ENCODE results near the gene TMEM86B.

Gene TMEM86B

DNA sequence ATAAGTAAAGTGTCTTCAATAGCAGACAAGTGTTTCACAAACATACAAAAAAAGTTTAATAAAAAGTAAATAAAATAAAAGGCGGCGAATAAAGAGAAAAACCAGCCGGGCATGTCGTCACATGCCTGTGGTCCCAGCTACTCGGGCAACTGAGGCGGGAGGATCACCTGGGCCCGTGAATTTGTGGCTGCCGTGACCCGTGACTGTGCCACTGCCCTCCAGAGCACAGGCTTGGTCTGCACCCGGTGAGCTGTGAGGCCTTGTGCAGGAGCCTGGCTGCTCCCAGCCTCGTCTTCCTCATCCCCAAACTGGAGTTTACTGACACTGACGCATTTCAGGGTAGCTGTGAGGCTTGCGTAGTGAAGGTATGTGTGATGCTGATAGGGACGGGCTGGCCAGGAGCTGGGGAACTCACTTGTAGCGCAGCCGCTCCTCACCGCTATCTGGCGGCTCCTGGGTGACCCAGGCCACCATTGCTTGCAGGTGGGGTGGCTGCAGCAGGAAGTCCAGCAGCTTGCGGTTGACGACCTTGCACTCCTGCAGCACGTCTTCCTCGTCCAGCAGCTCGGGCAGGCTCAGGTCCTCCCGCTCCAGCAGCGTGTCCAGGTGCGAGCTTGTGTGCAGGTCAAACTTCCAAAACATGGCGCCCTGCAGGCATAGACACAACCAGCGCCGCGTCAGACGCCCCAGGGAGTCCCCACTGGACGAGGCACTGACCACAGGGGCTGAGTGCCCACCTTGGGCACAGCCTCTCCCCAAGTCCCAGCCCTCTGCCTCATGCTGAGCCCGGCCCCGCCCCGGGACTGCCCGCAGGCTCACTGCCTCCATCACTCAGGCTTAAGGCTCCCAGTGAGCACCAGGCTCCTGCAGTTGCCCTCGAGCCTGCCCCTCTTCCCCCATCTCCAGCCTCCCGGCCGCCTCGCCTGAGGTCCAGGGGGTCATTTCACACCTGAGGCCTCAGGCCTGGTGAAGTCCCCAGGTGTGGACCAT lies 18.2 kb upstream of the TMEM86B start:
- Histone ChIP-seq H3K4me1 (ENCODE audit: control insufficient read depth in 1 of 2, insufficient read depth in 2 of 2, low read length in 2 of 2) (peaks cover 0 to 26% of the 10 kb centered on the region in 2 donors), H3K4me3 (ENCODE audit: low read depth in 1 of 2, low read length in 2 of 2) (no peak overlapping the region), H3K27ac (ENCODE audit: low read length) (no peak overlapping the region), H3K9me3 (ENCODE audit: control insufficient read depth in 1 of 2, low read length in 2 of 2) (no peaks in the 10 kb centered on the region), H3K27me3 (ENCODE audit: low read depth, low read length) (no peaks in the 10 kb centered on the region), H3K36me3 (ENCODE audit: control insufficient read depth in 1 of 2, insufficient read depth in 2 of 2, low read length in 2 of 2) (peaks cover 27 to 54% of the 10 kb centered on the region in 2 donors)

GRCh38 chr19:55245236-55245904 lies 16.8 kb upstream of the TMEM86B start:
- Histone ChIP-seq H3K36me3 (ENCODE audit: control insufficient read depth in 1 of 2, insufficient read depth in 2 of 2, low read length in 2 of 2) (peaks cover 37 to 67% of the 10 kb centered on the region in 2 donors), H3K9me3 (ENCODE audit: control insufficient read depth in 1 of 2, low read length in 2 of 2) (no peaks in the 10 kb centered on the region), H3K27ac (ENCODE audit: low read length) (no peak overlapping the region), H3K4me1 (ENCODE audit: control insufficient read depth in 1 of 2, insufficient read depth in 2 of 2, low read length in 2 of 2) (peaks cover 0 to 26% of the 10 kb centered on the region in 2 donors), H3K4me3 (ENCODE audit: low read depth in 1 of 2, low read length in 2 of 2) (no peak overlapping the region), H3K27me3 (ENCODE audit: low read depth, low read length) (no peaks in the 10 kb centered on the region)

DNA sequence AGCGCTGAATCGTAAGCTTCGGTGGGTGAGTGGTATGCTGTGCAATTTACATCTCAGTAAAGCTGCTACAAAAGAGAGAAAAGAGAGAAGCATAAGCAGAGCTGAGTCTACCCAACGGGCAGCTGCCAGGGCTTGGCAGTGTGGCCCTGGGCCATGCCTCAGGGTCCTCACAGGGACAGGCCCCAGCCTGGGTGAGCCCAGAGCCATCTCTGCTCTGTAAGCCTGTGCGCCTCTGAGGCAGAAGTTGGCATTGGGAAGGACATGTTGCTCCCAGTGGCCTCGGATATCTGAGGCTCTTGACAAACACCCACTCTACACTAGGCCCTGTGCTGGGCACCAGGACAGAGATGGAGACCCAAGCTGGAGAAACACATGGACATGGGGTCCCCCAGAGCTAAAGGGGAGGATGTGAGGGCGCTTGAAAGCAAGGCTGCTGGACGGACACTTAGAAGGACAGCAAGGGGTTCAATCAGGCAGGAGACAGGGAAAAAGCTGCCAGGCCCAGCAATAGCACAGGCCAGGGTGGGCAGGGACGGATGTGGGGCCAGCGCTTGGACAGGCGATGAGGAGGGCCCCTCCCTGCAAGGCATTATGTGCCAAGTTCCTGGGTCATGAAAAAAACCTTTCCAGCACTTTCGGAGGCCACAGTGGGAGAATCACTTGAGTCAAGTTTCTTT lies 15.6 kb upstream of the TMEM86B start:
- Histone ChIP-seq H3K36me3 (ENCODE audit: control insufficient read depth in 1 of 2, insufficient read depth in 2 of 2, low read length in 2 of 2) (peaks cover 41 to 79% of the 10 kb centered on the region in 2 donors), H3K27ac (ENCODE audit: low read length) (no peak overlapping the region), H3K27me3 (ENCODE audit: low read depth, low read length) (no peaks in the 10 kb centered on the region), H3K4me3 (ENCODE audit: low read depth in 1 of 2, low read length in 2 of 2) (no peak overlapping the region), H3K4me1 (ENCODE audit: control insufficient read depth in 1 of 2, insufficient read depth in 2 of 2, low read length in 2 of 2) (peaks cover 0 to 22% of the 10 kb centered on the region in 2 donors), H3K9me3 (ENCODE audit: control insufficient read depth in 1 of 2, low read length in 2 of 2) (no peaks in the 10 kb centered on the region)

- Histone ChIP-seq H3K36me3 (ENCODE audit: control insufficient read depth in 1 of 2, insufficient read depth in 2 of 2, low read length in 2 of 2) (peaks cover 56 to 96% of the 10 kb centered on the region in 2 donors), H3K27me3 (ENCODE audit: low read depth, low read length) (no peaks in the 10 kb centered on the region), H3K4me3 (ENCODE audit: low read depth in 1 of 2, low read length in 2 of 2) (no peak overlapping the region), H3K9me3 (ENCODE audit: control insufficient read depth in 1 of 2, low read length in 2 of 2) (no peaks in the 10 kb centered on the region), H3K4me1 (ENCODE audit: control insufficient read depth in 1 of 2, insufficient read depth in 2 of 2, low read length in 2 of 2) (peaks cover 0 to 6% of the 10 kb centered on the region in 2 donors), H3K27ac (ENCODE audit: low read length) (no peak overlapping the region)
Measured at GRCh38 chr19:55242517-55242916, 14.0 kb upstream of the TMEM86B start.

- no peak overlapping the region for H3K27ac ChIP-seq (ENCODE audit: low read length)
- H3K4me1 ChIP-seq (ENCODE audit: control insufficient read depth in 1 of 2, insufficient read depth in 2 of 2, low read length in 2 of 2), result peaks cover 0 to under 1% of the 10 kb centered on the region in 2 donors
- peaks cover 62 to 99% of the 10 kb centered on the region in 2 donors for H3K36me3 ChIP-seq (ENCODE audit: control insufficient read depth in 1 of 2, insufficient read depth in 2 of 2, low read length in 2 of 2)
- no peaks in the 10 kb centered on the region for H3K9me3 ChIP-seq (ENCODE audit: control insufficient read depth in 1 of 2, low read length in 2 of 2)
- no peak overlapping the region for H3K4me3 ChIP-seq (ENCODE audit: low read depth in 1 of 2, low read length in 2 of 2)
- no peaks in the 10 kb centered on the region for H3K27me3 ChIP-seq (ENCODE audit: low read depth, low read length)
Measured at GRCh38 chr19:55241935-55242464, 13.4 kb upstream of the TMEM86B start.

DNA sequence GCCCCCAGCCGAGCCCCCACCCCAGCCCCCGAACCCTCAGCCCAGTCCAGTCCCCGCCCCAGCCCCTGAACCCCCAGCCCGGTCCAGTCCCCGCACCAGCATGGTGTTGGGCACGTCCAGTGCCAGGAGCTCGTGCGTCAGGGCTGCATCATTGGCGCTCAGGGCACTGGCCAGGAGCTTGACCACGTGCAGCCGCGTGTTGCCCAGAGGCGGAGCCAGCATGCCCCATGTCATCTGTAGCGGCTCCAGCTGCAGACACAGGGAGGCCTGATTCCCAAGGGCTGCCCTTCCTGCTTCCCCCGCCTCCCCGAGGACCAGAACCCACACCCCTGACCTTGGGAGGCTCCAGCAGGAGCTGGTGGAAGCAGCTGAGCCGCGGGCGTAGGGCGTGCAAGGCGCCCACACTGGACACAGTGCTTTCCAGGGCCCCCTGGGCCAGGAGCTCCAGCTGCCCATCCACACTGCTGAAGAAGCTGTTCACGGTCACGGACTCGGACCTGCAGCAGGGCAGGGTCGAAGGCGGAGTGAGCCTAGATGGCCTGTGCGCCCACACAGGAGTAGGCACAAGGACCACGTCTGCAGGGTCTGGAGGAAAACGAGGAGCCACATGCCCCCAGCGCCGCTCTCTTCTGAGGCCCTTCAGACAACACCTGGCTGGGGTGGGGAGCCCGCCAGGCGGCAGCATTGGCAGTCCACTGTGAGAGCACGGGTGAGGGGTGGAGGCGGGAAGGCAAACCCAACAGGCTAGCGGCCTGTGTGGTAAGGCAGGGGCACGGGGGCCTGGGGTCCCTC lies 12.8 kb upstream of the TMEM86B start:
- peaks cover 68 to 99% of the 10 kb centered on the region in 2 donors for H3K36me3 ChIP-seq (ENCODE audit: control insufficient read depth in 1 of 2, insufficient read depth in 2 of 2, low read length in 2 of 2)
- H3K27ac ChIP-seq (ENCODE audit: low read length), result no peak overlapping the region

DNA sequence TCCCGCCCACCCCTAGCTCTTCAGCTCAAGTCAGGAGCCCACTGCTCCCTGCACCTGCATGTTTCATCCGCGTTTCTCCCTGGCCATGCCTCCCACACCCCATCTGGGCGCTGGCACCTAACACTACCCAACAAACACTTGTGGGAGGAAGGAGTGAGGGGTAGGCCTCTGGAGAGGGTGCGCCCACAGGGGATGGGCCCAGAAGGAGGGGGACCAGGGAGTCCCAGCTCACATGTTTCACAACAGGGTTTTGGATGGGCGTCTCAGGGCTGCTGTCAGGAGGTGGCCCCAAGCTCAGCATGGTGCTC lies 12.1 kb upstream of the TMEM86B start:
- Histone ChIP-seq H3K27me3 (ENCODE audit: low read depth, low read length) (no peaks in the 10 kb centered on the region), H3K4me3 (ENCODE audit: low read depth in 1 of 2, low read length in 2 of 2) (no peak overlapping the region), H3K36me3 (ENCODE audit: control insufficient read depth in 1 of 2, insufficient read depth in 2 of 2, low read length in 2 of 2) (peaks cover 69 to 99% of the 10 kb centered on the region in 2 donors), H3K4me1 (ENCODE audit: control insufficient read depth in 1 of 2, insufficient read depth in 2 of 2, low read length in 2 of 2) (no peaks in the 10 kb centered on the region), H3K27ac (ENCODE audit: low read length) (no peak overlapping the region), H3K9me3 (ENCODE audit: control insufficient read depth in 1 of 2, low read length in 2 of 2) (no peaks in the 10 kb centered on the region)

More for the DNA sequence above, 12.8 kb upstream of the TMEM86B start:
- Histone ChIP-seq H3K9me3 (ENCODE audit: control insufficient read depth in 1 of 2, low read length in 2 of 2) (no peaks in the 10 kb centered on the region), H3K4me1 (ENCODE audit: control insufficient read depth in 1 of 2, insufficient read depth in 2 of 2, low read length in 2 of 2) (no peaks in the 10 kb centered on the region), H3K4me3 (ENCODE audit: low read depth in 1 of 2, low read length in 2 of 2) (no peak overlapping the region), H3K27me3 (ENCODE audit: low read depth, low read length) (no peaks in the 10 kb centered on the region)

- Histone ChIP-seq H3K4me1 (ENCODE audit: control insufficient read depth in 1 of 2, insufficient read depth in 2 of 2, low read length in 2 of 2) (no peaks in the 10 kb centered on the region), H3K36me3 (ENCODE audit: control insufficient read depth in 1 of 2, insufficient read depth in 2 of 2, low read length in 2 of 2) (peaks cover 70 to 96% of the 10 kb centered on the region in 2 donors), H3K27me3 (ENCODE audit: low read depth, low read length) (no peaks in the 10 kb centered on the region), H3K9me3 (ENCODE audit: control insufficient read depth in 1 of 2, low read length in 2 of 2) (no peaks in the 10 kb centered on the region), H3K4me3 (ENCODE audit: low read depth in 1 of 2, low read length in 2 of 2) (no peak overlapping the region), H3K27ac (ENCODE audit: low read length) (no peak overlapping the region)
Measured at GRCh38 chr19:55239004-55239403, 10.4 kb upstream of the TMEM86B start.

GRCh38 chr19:55238030-55238429 lies 9.5 kb upstream of the TMEM86B start:
- Histone ChIP-seq H3K36me3 (ENCODE audit: control insufficient read depth in 1 of 2, insufficient read depth in 2 of 2, low read length in 2 of 2) (peaks cover 66 to 93% of the 10 kb centered on the region in 2 donors), H3K4me3 (ENCODE audit: low read depth in 1 of 2, low read length in 2 of 2) (no peak overlapping the region), H3K27ac (ENCODE audit: low read length) (no peak overlapping the region), H3K27me3 (ENCODE audit: low read depth, low read length) (no peaks in the 10 kb centered on the region), H3K4me1 (ENCODE audit: control insufficient read depth in 1 of 2, insufficient read depth in 2 of 2, low read length in 2 of 2) (no peaks in the 10 kb centered on the region), H3K9me3 (ENCODE audit: control insufficient read depth in 1 of 2, low read length in 2 of 2) (no peaks in the 10 kb centered on the region)

DNA sequence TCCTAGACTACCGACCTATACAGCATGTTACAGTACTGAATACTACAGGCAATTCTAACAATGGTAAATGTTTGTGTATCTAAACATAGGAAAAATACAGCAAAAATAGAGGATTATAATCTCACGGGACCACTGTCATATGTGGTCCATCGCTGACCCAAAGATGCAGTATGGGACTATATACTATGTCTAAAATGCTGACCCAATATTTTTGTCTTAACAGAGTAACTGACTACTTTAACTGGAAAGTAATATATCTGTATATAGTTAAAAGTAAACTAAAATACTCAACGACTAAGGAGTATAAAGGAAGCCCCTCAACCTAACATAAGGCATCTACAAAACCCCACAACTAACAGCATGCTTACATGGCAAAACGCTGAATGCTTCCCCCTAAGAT lies 4.4 kb upstream of the TMEM86B start:
- Histone ChIP-seq H3K27me3 (ENCODE audit: low read depth, low read length) (no peaks in the 10 kb centered on the region), H3K9me3 (ENCODE audit: control insufficient read depth in 1 of 2, low read length in 2 of 2) (no peaks in the 10 kb centered on the region), H3K27ac (ENCODE audit: low read length) (no peak overlapping the region), H3K4me1 (ENCODE audit: control insufficient read depth in 1 of 2, insufficient read depth in 2 of 2, low read length in 2 of 2) (peaks cover 0 to 11% of the 10 kb centered on the region in 2 donors), H3K36me3 (ENCODE audit: control insufficient read depth in 1 of 2, insufficient read depth in 2 of 2, low read length in 2 of 2) (peaks cover 39 to 85% of the 10 kb centered on the region in 2 donors), H3K4me3 (ENCODE audit: low read depth in 1 of 2, low read length in 2 of 2) (no peak overlapping the region)
